Spleen (tissue), 7 donors: ENCODE measurements around the gene SCLT1.

Source experiments
- POLR2A ChIP-seq, 3 donors: fragments of 450-650 bp; IDR thresholded peaks; one replicate each; pipeline ENCODE4 v1.5.1; 2017; ENCODE audit warnings: antibody characterized with exemption in 3 of 3, mild to moderate bottlenecking in 1 of 3
- TF ChIP-seq, protein P1 (sequence below), 11 experiments: fragments of 200-600 bp in 7 of 11; fragments of 450-650 bp in 4 of 11; sonication (generic) in 4 of 11; IDR thresholded peaks in 8 of 11; conservative IDR thresholded peaks in 3 of 11; 1 replicate in 7 of 11; 2 replicates in 4 of 11; pipeline versions ENCODE4 v1.4.0 to v1.8.0; 2016 to 2021; ENCODE audit warnings: antibody characterized with exemption in 11 of 11, inconsistent platforms in 4 of 11, mild to moderate bottlenecking in 1 of 11
- donor health status: DM: no; HTN: no; CAD: no; lungs with moderate emphysema.
- donor health status: DM: no; HTN: no; CAD: no.
- donor health status: DM: no; HTN: no; CAD: no.

DNA sequence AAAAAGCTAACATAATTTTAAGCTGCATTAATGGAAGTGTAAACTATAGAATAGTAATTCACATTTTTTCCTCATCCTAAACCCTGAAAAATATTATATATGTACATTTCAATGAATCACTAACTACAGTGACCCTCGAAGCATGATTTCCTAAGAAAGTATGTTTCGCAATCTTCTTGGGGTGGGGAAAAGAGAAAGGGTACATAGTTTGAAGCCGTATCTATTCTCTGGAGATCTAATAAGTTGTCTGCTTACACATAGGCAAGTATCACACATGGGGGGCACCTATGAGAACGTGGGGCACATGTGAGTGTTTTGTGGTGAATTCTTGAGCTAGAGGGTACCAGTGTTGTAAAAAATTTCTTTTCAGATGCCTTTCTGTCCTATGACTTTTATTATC is 212.7 kb downstream of the SCLT1 start:
- TF ChIP-seq, protein P1, sequence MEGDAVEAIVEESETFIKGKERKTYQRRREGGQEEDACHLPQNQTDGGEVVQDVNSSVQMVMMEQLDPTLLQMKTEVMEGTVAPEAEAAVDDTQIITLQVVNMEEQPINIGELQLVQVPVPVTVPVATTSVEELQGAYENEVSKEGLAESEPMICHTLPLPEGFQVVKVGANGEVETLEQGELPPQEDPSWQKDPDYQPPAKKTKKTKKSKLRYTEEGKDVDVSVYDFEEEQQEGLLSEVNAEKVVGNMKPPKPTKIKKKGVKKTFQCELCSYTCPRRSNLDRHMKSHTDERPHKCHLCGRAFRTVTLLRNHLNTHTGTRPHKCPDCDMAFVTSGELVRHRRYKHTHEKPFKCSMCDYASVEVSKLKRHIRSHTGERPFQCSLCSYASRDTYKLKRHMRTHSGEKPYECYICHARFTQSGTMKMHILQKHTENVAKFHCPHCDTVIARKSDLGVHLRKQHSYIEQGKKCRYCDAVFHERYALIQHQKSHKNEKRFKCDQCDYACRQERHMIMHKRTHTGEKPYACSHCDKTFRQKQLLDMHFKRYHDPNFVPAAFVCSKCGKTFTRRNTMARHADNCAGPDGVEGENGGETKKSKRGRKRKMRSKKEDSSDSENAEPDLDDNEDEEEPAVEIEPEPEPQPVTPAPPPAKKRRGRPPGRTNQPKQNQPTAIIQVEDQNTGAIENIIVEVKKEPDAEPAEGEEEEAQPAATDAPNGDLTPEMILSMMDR (IDR thresholded peaks at IDR 0.05 in 8 of 11, conservative IDR thresholded peaks at IDR 0.05 in 3 of 11), result no peak
- no peak for TF ChIP-seq POLR2A (IDR thresholded peaks at IDR 0.05)
